Urinary bladder (tissue), 4 donors: ENCODE data around the gene PROX1. TPM values are rescaled to one million over a fixed set of nuclear protein-coding genes. Genes with fewer than 3 reads are reported as not detected.

Source experiments
- DNase-seq: peaks from one replicate; pipeline ENCODE4 v3.0.0-alpha.2; 2015; ENCODE audit errors: extremely low spot score
- H3K27ac ChIP-seq: one replicate; pipeline ENCODE4 v1.5.1; 2013; ENCODE audit warnings: low read depth, mild to moderate bottlenecking, moderate library complexity
- H3K36me3 ChIP-seq: one replicate; pipeline ENCODE4 v1.6.1; 2013; ENCODE audit warnings: mild to moderate bottlenecking, moderate library complexity; ENCODE audit not compliant: insufficient read depth
- H3K4me1 ChIP-seq: one replicate; pipeline ENCODE4 v1.6.1; 2013; ENCODE audit warnings: mild to moderate bottlenecking, moderate library complexity; ENCODE audit not compliant: insufficient read depth
- H3K4me3 ChIP-seq: one replicate; pipeline ENCODE4 v1.5.1; 2013; ENCODE audit warnings: low read depth, low read length
- WGBS: extraction: QIAGEN DNeasy Blood & Tissue Kit; methylation state at CpG from one replicate; pipeline ENCODE4 v1.1.7; 2013; 5-methylcytosine and 5-hydroxymethylcytosine counted together
- polyA plus RNA-seq: library from polyadenylated mRNA; stranded (reverse); fragments of 200-250 nt; gene quantifications from one replicate; pipeline ENCODE4 v1.2.3, GENCODE V29; 2013
- total RNA-seq: library from RNA; depleted of rRNA; stranded (reverse); fragments of >200 nt; gene quantifications from one replicate; pipeline ENCODE4 v1.2.3, GENCODE V29; 2014
- donor health status: healthy with polysubstance abuse.
- donor health status: healthy.

PROX1 gene
- total and polyA plus RNA-seq, 2 donors: 1.4 to 15.9 TPM

GRCh38 chr1:214028095-214028494, 40.3 kb downstream of the PROX1 start:
- Histone ChIP-seq H3K4me1 (no peaks in the 10 kb centered on the region), H3K36me3 (no peaks in the 10 kb centered on the region), H3K4me3 (no peak overlapping the region), H3K27ac (no peak overlapping the region)
- 59% methylated on average over 5 of the region's 5 CpGs for WGBS
- DNase-seq: no peak

GRCh38 chr1:214028649-214029406, 41.1 kb downstream of the PROX1 start:
- no peaks in the 10 kb centered on the region for H3K4me1 ChIP-seq
- no peaks in the 10 kb centered on the region for H3K36me3 ChIP-seq
- 62% methylated on average over 9 of the region's 9 CpGs for WGBS
- DNase-seq: no peak
- no peak overlapping the region for H3K27ac ChIP-seq
- no peak overlapping the region for H3K4me3 ChIP-seq

- DNase-seq: no peak
- 70% methylated on average over 6 of the region's 6 CpGs for WGBS
- no peaks in the 10 kb centered on the region for H3K36me3 ChIP-seq
- no peak overlapping the region for H3K4me3 ChIP-seq
- H3K27ac ChIP-seq: no peak overlapping the region
- no peaks in the 10 kb centered on the region for H3K4me1 ChIP-seq
These were observed 42.0 kb downstream of the PROX1 start for GRCh38 chr1:214029796-214030195.

- peaks cover 2% of the 10 kb centered on the region for H3K36me3 ChIP-seq
- H3K27ac ChIP-seq: no peak overlapping the region
- no peak for DNase-seq
- WGBS: 66% methylated on average over 5 of the region's 5 CpGs
- no peak overlapping the region for H3K4me3 ChIP-seq
- no peaks in the 10 kb centered on the region for H3K4me1 ChIP-seq
These were observed 43.5 kb downstream of the PROX1 start for GRCh38 chr1:214031267-214031650.

GRCh38 chr1:214037468-214037867, 49.7 kb downstream of the PROX1 start:
- no peak overlapping the region for H3K27ac ChIP-seq
- peaks cover 2% of the 10 kb centered on the region for H3K36me3 ChIP-seq
- 87% methylated on average over 8 of the region's 8 CpGs for WGBS
- no peak for DNase-seq
- no peak overlapping the region for H3K4me3 ChIP-seq
- H3K4me1 ChIP-seq: no peaks in the 10 kb centered on the region

- Histone ChIP-seq H3K27ac (no peak overlapping the region), H3K4me3 (no peak overlapping the region), H3K4me1 (no peaks in the 10 kb centered on the region), H3K36me3 (peaks cover 2% of the 10 kb centered on the region)
- WGBS: 77% methylated on average over 4 of the region's 4 CpGs
- DNase-seq: no peak
These were observed 51.7 kb downstream of the PROX1 start for GRCh38 chr1:214039394-214040018.

- H3K27ac ChIP-seq: no peak overlapping the region
These were observed 55.4 kb downstream of the PROX1 start for GRCh38 chr1:214043167-214043566.

GRCh38 chr1:214044438-214045214, 56.9 kb downstream of the PROX1 start:
- WGBS: 95% methylated on average over 4 of the region's 4 CpGs
- Histone ChIP-seq H3K4me3 (no peak overlapping the region), H3K36me3 (no peaks in the 10 kb centered on the region), H3K27ac (no peak overlapping the region), H3K4me1 (no peaks in the 10 kb centered on the region)
- DNase-seq: no peak

More at GRCh38 chr1:214043167-214043566, 55.4 kb downstream of the PROX1 start:
- no peak for DNase-seq
- Histone ChIP-seq H3K4me1 (no peaks in the 10 kb centered on the region), H3K36me3 (no peaks in the 10 kb centered on the region), H3K4me3 (no peak overlapping the region)
- WGBS: 51% methylated on average over 3 of the region's 3 CpGs

GRCh38 chr1:214050513-214051401, 63.0 kb downstream of the PROX1 start:
- Histone ChIP-seq H3K36me3 (no peaks in the 10 kb centered on the region), H3K27ac (no peak overlapping the region), H3K4me3 (no peak overlapping the region), H3K4me1 (no peaks in the 10 kb centered on the region)
- DNase-seq: no peak
- 31% methylated on average over 9 of the region's 9 CpGs for WGBS

- Histone ChIP-seq H3K36me3 (no peaks in the 10 kb centered on the region), H3K4me3 (no peak overlapping the region), H3K4me1 (no peaks in the 10 kb centered on the region), H3K27ac (no peak overlapping the region)
- WGBS: 98% methylated on average over 4 of the region's 4 CpGs
- DNase-seq: no peak
These were observed 64.0 kb downstream of the PROX1 start for GRCh38 chr1:214051786-214052185.

- no peaks in the 10 kb centered on the region for H3K4me1 ChIP-seq
- DNase-seq: no peak
- no peak overlapping the region for H3K4me3 ChIP-seq
- H3K27ac ChIP-seq: no peak overlapping the region
- no peaks in the 10 kb centered on the region for H3K36me3 ChIP-seq
- 75% methylated on average over 5 of the region's 5 CpGs for WGBS
These were observed 70.3 kb downstream of the PROX1 start for GRCh38 chr1:214058076-214058475.

GRCh38 chr1:214066190-214066589, 78.4 kb downstream of the PROX1 start:
- Histone ChIP-seq H3K4me1 (no peaks in the 10 kb centered on the region), H3K36me3 (no peaks in the 10 kb centered on the region), H3K4me3 (no peak overlapping the region), H3K27ac (no peak overlapping the region)
- no peak for DNase-seq
- WGBS: 74% methylated on average over 6 of the region's 6 CpGs

- H3K27ac ChIP-seq: no peak overlapping the region
- H3K36me3 ChIP-seq: no peaks in the 10 kb centered on the region
- no peaks in the 10 kb centered on the region for H3K4me1 ChIP-seq
- H3K4me3 ChIP-seq: no peak overlapping the region
- no peak for DNase-seq
- 78% methylated on average over 3 of the region's 3 CpGs for WGBS
These were observed 79.2 kb downstream of the PROX1 start for GRCh38 chr1:214066936-214067335.
